HEK293 (cell line): Measurements from ENCODE around the gene EYA2.

Experiments used
- CTCF ChIA-PET: fragments of 350-600 bp; formaldehyde crosslinking; extraction: SDS; loops from one replicate; lab custom pipeline; 2021; ENCODE audit warnings: antibody characterized with exemption; lab: Yijun Ruan, JAX
- POLR2A ChIA-PET: fragments of 300-600 bp; formaldehyde crosslinking; extraction: SDS; loops from one replicate; lab custom pipeline; 2020; ENCODE audit warnings: antibody characterized with exemption, inconsistent platforms; lab: Yijun Ruan, JAX
- H3K27ac ChIP-seq: fragments of 200-500 bp; sonication (Bioruptor generic); 2 replicates; pipeline ENCODE4 v1.5.1; 2014; ENCODE audit warnings: low read depth, low read length, control low read depth, inconsistent platforms; ENCODE audit errors: extremely low read depth
- H3K36me3 ChIP-seq, 2 experiments: fragments of 200-500 bp in 1 of 2; sonication (Bioruptor generic) in 1 of 2; 1 replicate in 1 of 2; 2 replicates in 1 of 2; pipeline ENCODE4 v1.5.1; 2014 to 2017; ENCODE audit warnings: inconsistent platforms in 2 of 2, low read length in 2 of 2; ENCODE audit not compliant: control insufficient read depth in 2 of 2, insufficient read depth in 1 of 2
- H3K4me1 ChIP-seq: fragments of 200-500 bp; sonication (Bioruptor generic); 2 replicates; pipeline ENCODE4 v1.5.1; 2014; ENCODE audit warnings: mild to moderate bottlenecking, low read length, inconsistent platforms; ENCODE audit not compliant: control insufficient read depth, insufficient read depth
- H3K4me3 ChIP-seq: 2 replicates; pipeline ENCODE4 v1.5.1; 2011; ENCODE audit warnings: low read depth, mild to moderate bottlenecking, control low read depth, low read length, moderate library complexity
- H3K9me3 ChIP-seq: fragments of 200-500 bp; sonication (Bioruptor generic); 2 replicates; pipeline ENCODE4 v1.5.1; 2014; ENCODE audit warnings: low read depth, low read length, inconsistent platforms; ENCODE audit not compliant: control insufficient read depth, insufficient read depth
- GLIS1 ChIP-seq: fragments of 450-650 bp; formaldehyde crosslinking; IDR thresholded peaks from 2 replicates; pipeline ENCODE4 v1.5.1; 2016; ENCODE audit warnings: missing biosample characterization, missing genetic modification characterization
- OSR2 ChIP-seq: fragments of 450-650 bp; formaldehyde crosslinking; IDR thresholded peaks from 2 replicates; pipeline ENCODE4 v1.5.1; 2016; ENCODE audit warnings: missing biosample characterization, missing genetic modification characterization
- OVOL3 ChIP-seq: fragments of 450-650 bp; formaldehyde crosslinking; IDR thresholded peaks from 2 replicates; pipeline ENCODE4 v1.5.1; 2016; ENCODE audit warnings: missing biosample characterization, missing genetic modification characterization
- SETDB1 ChIP-seq: IDR thresholded peaks from one replicate; pipeline ENCODE4 v1.6.1; 2017; ENCODE audit warnings: mild to moderate bottlenecking, low read length, moderate library complexity, mixed read lengths; ENCODE audit not compliant: insufficient read length
- TRIM28 ChIP-seq: IDR thresholded peaks from 2 replicates; pipeline ENCODE4 v1.6.1; 2011; ENCODE audit warnings: low read length, control low read depth, borderline replicate concordance
- ZNF302 ChIP-seq: fragments of 450-650 bp; formaldehyde crosslinking; IDR thresholded peaks from 2 replicates; pipeline ENCODE4 v1.5.1; 2016; ENCODE audit warnings: missing biosample characterization, missing genetic modification characterization, low read depth
- ZNF558 ChIP-seq: fragments of 450-650 bp; formaldehyde crosslinking; IDR thresholded peaks from 2 replicates; pipeline ENCODE4 v1.5.1; 2016; ENCODE audit warnings: missing biosample characterization, missing genetic modification characterization
- ZNF571 ChIP-seq: fragments of 450-650 bp; formaldehyde crosslinking; IDR thresholded peaks from 2 replicates; pipeline ENCODE4 v1.5.0; 2017; ENCODE audit warnings: missing biosample characterization, missing genetic modification characterization
- ZNF623 ChIP-seq: fragments of 450-650 bp; formaldehyde crosslinking; IDR thresholded peaks from 2 replicates; pipeline ENCODE4 v1.5.1; 2016; ENCODE audit warnings: missing biosample characterization, missing genetic modification characterization
- ZNF654 ChIP-seq: fragments of 450-650 bp; formaldehyde crosslinking; IDR thresholded peaks from 2 replicates; pipeline ENCODE4 v1.5.1; 2016; ENCODE audit warnings: low read depth, missing biosample characterization, missing genetic modification characterization
- ZNF658 ChIP-seq: fragments of 450-650 bp; formaldehyde crosslinking; IDR thresholded peaks from 2 replicates; pipeline ENCODE4; 2016; ENCODE audit warnings: missing biosample characterization, missing genetic modification characterization
- ZNF776 ChIP-seq: fragments of 450-650 bp; formaldehyde crosslinking; IDR thresholded peaks from 2 replicates; pipeline ENCODE4 v1.5.0; 2017; ENCODE audit warnings: missing biosample characterization, missing genetic modification characterization, borderline replicate concordance
- ZNF777 ChIP-seq: fragments of 450-650 bp; formaldehyde crosslinking; IDR thresholded peaks from 2 replicates; pipeline ENCODE4 v1.5.1; 2017; ENCODE audit warnings: missing biosample characterization, missing genetic modification characterization, borderline replicate concordance
- ZNF843 ChIP-seq: fragments of 450-650 bp; formaldehyde crosslinking; IDR thresholded peaks from 2 replicates; pipeline ENCODE4 v1.5.1; 2016; ENCODE audit warnings: missing biosample characterization, missing genetic modification characterization
- ZSCAN30 ChIP-seq: fragments of 450-650 bp; IDR thresholded peaks from 2 replicates; pipeline ENCODE4 v1.5.1; 2018; ENCODE audit warnings: missing biosample characterization, mild to moderate bottlenecking, missing genetic modification characterization, moderate library complexity
- TF ChIP-seq, protein P1 (sequence below): fragments of 450-650 bp; formaldehyde crosslinking; IDR thresholded peaks from 2 replicates; pipeline ENCODE4 v1.5.1; 2016; ENCODE audit warnings: missing biosample characterization, missing genetic modification characterization
- TF ChIP-seq, protein P2 (sequence below): fragments of 450-650 bp; formaldehyde crosslinking; IDR thresholded peaks from 2 replicates; pipeline ENCODE4 v1.5.1; 2016; ENCODE audit warnings: missing biosample characterization, missing genetic modification characterization, low read depth
- TF ChIP-seq, protein P3 (sequence below): fragments of 450-650 bp; formaldehyde crosslinking; IDR thresholded peaks from 2 replicates; pipeline ENCODE4 v1.5.1; 2016; ENCODE audit warnings: missing biosample characterization, missing genetic modification characterization
- TF ChIP-seq, protein P4 (sequence below): sonication (generic); formaldehyde crosslinking; IDR thresholded peaks from 2 replicates; pipeline ENCODE4 v1.8.1; 2022; ENCODE audit warnings: mild to moderate bottlenecking, moderate library complexity, missing genetic modification reagents
- TF ChIP-seq, protein P5 (sequence below): fragments of 450-650 bp; formaldehyde crosslinking; IDR thresholded peaks from 2 replicates; pipeline ENCODE4 v1.5.1; 2017; ENCODE audit warnings: missing biosample characterization, mild to moderate bottlenecking, missing genetic modification characterization, moderate library complexity

EYA2 gene

DNA sequence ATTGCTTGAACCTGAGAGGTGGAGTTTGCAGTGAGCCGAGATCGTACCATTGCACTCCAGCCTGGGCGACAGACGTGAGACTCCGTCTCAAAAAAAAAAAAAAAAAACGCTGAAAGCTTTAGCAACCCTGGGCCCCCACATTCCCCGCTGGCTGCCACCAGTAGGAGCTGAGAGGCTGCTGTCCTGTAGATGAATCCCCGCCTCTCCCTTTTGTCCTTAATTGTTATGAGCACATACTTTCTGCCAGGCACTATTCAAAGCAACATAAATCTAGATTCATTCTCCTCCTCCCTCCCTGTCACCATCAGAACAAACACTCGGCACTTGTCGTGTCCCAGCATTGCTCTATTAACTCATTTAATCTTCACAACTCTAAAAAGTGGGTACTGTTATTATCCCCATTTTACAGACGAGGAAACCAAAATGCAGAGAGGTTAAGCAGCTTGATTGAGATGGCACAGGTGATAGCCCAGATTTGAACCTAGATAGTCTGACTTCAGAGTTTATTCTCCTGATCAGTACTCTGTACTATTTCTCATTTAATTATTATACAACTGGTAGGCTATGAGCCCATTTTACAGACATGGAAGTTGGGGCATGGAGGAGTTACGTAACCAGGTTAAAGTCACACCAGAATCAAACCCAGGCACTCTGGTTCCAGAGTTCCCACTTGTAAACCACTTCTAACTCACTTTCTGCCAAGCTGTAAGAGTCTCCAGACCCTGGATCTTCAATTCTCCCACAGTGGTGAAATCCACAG lies 97.4 kb downstream of the EYA2 start (continued):
- TF ChIP-seq, protein P1, sequence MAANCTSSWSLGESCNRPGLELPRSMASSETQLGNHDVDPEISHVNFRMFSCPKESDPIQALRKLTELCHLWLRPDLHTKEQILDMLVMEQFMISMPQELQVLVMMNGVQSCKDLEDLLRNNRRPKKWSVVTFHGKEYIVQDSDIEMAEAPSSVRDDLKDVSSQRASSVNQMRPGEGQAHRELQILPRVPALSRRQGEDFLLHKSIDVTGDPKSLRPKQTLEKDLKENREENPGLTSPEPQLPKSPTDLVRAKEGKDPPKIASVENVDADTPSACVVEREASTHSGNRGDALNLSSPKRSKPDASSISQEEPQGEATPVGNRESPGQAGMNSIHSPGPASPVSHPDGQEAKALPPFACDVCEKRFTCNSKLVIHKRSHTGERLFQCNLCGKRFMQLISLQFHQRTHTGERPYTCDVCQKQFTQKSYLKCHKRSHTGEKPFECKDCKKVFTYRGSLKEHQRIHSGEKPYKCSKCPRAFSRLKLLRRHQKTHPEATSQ, result no peak
- TF ChIP-seq OSR2 (tag by site-specific recombination), result no peak
- TF ChIP-seq ZNF558 (tag by site-specific recombination), result no peak
- TF ChIP-seq, protein P2, sequence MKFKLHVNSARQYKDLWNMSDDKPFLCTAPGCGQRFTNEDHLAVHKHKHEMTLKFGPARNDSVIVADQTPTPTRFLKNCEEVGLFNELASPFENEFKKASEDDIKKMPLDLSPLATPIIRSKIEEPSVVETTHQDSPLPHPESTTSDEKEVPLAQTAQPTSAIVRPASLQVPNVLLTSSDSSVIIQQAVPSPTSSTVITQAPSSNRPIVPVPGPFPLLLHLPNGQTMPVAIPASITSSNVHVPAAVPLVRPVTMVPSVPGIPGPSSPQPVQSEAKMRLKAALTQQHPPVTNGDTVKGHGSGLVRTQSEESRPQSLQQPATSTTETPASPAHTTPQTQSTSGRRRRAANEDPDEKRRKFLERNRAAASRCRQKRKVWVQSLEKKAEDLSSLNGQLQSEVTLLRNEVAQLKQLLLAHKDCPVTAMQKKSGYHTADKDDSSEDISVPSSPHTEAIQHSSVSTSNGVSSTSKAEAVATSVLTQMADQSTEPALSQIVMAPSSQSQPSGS (tag by site-specific recombination), result no peak
- TF ChIP-seq ZNF658, result no peak
- no peak for TF ChIP-seq ZSCAN30 (tag by site-specific recombination)
- TF ChIP-seq, protein P3, sequence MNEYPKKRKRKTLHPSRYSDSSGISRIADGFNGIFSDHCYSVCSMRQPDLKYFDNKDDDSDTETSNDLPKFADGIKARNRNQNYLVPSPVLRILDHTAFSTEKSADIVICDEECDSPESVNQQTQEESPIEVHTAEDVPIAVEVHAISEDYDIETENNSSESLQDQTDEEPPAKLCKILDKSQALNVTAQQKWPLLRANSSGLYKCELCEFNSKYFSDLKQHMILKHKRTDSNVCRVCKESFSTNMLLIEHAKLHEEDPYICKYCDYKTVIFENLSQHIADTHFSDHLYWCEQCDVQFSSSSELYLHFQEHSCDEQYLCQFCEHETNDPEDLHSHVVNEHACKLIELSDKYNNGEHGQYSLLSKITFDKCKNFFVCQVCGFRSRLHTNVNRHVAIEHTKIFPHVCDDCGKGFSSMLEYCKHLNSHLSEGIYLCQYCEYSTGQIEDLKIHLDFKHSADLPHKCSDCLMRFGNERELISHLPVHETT (tag by site-specific recombination), result no peak
- TF ChIP-seq ZNF623 (tag by site-specific recombination), result no peak
- no peak for TF ChIP-seq SETDB1
- TF ChIP-seq, protein P4, sequence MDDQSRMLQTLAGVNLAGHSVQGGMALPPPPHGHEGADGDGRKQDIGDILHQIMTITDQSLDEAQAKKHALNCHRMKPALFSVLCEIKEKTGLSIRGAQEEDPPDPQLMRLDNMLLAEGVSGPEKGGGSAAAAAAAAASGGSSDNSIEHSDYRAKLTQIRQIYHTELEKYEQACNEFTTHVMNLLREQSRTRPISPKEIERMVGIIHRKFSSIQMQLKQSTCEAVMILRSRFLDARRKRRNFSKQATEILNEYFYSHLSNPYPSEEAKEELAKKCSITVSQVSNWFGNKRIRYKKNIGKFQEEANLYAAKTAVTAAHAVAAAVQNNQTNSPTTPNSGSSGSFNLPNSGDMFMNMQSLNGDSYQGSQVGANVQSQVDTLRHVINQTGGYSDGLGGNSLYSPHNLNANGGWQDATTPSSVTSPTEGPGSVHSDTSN (CRISPR knock-in tag), result no peak
- TF ChIP-seq, protein P5, sequence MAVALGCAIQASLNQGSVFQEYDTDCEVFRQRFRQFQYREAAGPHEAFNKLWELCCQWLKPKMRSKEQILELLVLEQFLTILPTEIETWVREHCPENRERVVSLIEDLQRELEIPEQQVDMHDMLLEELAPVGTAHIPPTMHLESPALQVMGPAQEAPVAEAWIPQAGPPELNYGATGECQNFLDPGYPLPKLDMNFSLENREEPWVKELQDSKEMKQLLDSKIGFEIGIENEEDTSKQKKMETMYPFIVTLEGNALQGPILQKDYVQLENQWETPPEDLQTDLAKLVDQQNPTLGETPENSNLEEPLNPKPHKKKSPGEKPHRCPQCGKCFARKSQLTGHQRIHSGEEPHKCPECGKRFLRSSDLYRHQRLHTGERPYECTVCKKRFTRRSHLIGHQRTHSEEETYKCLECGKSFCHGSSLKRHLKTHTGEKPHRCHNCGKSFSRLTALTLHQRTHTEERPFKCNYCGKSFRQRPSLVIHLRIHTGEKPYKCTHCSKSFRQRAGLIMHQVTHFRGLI (tag by site-specific recombination), result no peak
- TF ChIP-seq ZNF843, result no peak
- TF ChIP-seq ZNF777 (tag by site-specific recombination), result no peak
- no peak for TF ChIP-seq ZNF302 (tag by site-specific recombination)

DNA sequence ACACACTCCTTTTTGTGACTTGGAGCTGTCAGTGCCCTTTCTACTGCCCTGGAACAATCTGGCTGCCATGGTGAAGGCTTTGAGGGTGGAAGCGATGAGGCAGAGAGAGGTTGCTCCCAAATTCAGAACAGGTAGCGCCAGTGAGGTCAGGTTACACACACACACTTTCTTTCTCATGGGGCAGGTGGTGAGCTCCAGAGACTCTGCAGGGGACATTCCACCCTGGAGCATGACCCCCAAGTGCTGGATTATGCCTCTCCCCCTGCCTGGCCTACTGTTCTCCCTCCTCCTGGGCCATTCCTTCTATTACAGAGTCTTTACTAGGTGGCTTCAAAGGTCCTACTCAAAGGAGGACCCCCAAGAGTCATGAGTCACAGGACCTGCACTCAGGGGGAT lies 98.0 kb downstream of the EYA2 start:
- TF ChIP-seq OVOL3, result no peak
- no peak for TF ChIP-seq ZNF302 (tag by site-specific recombination)
- no peak for TF ChIP-seq TRIM28
- TF ChIP-seq ZNF654 (tag by site-specific recombination), result no peak
- TF ChIP-seq GLIS1 (tag by site-specific recombination), result peak; percentile 99
- TF ChIP-seq ZNF571, result no peak
- no peak for TF ChIP-seq ZNF776 (tag by site-specific recombination)
- TF ChIP-seq, all 188 proteins: peak for 1
- H3K9me3 ChIP-seq, result no peaks in the 10 kb centered on the region
- POLR2A ChIA-PET, result no interaction called here
- no peak overlapping the region for H3K27ac ChIP-seq
- CTCF ChIA-PET, result interaction anchor here (0.6 kb wide), 1 partner anchor 92 kb away, joined by 5 read pairs; no protein-coding TSS in a partner anchor
- H3K4me3 ChIP-seq, result no peak overlapping the region
- H3K4me1 ChIP-seq, result no peaks in the 10 kb centered on the region
- H3K36me3 ChIP-seq, result peaks cover 0 to 8% of the 10 kb centered on the region in 2 experiments; a peak in 1 of 3 replicates
